ENCODE results near the gene ORM1. TPM values are rescaled to one million over a fixed set of nuclear protein-coding genes. Genes with fewer than 3 reads are reported as not detected.

ORM1 gene
- total RNA-seq, 1 experiment from 2014 or later, result 4.4 TPM

- Histone ChIP-seq H3T11ph (ENCODE audit: low read length) (no peak overlapping the region), H3K14ac (ENCODE audit: insufficient read depth, low read length) (no peak overlapping the region), H3K9me3 (ENCODE audit: control insufficient read depth, low read depth, low read length) (no peaks in the 10 kb centered on the region), H3K18ac (ENCODE audit: insufficient read length, low read depth, low read length) (no peak overlapping the region), H2BK5ac (ENCODE audit: insufficient read length, low read length) (no peak overlapping the region), H3K9ac (ENCODE audit: extremely low read depth, insufficient read length, low read length) (no peak overlapping the region), H4K8ac (replicated peaks; ENCODE audit: insufficient read length, low read depth, low read length) (no peak overlapping the region), H2BK20ac (ENCODE audit: low read depth, low read length, poor library complexity, severe bottlenecking) (no peak overlapping the region), H2AFZ (ENCODE audit: low read length) (no peak overlapping the region), H3K79me1 (ENCODE audit: insufficient read depth, low read depth, low read length, poor library complexity, severe bottlenecking) (no peaks in the 10 kb centered on the region), H4K91ac (ENCODE audit: insufficient read length, low read depth, low read length) (no peak overlapping the region), H3K79me2 (ENCODE audit: insufficient read depth, low read length) (no peaks in the 10 kb centered on the region), H2BK120ac (ENCODE audit: low read depth, low read length, poor library complexity, severe bottlenecking) (no peak overlapping the region), H3K56ac (ENCODE audit: insufficient read length, low read depth, low read length) (no peak overlapping the region), H2BK12ac (ENCODE audit: insufficient read length, low read depth, low read length) (no peak overlapping the region), H3K27me3 (ENCODE audit: insufficient read depth, low read length) (no peaks in the 10 kb centered on the region), H3K4ac (ENCODE audit: low read depth, low read length) (no peak overlapping the region), H3K4me2 (ENCODE audit: insufficient read depth, insufficient read length, low read length) (no peak overlapping the region), H4K5ac (ENCODE audit: insufficient read length, low read depth, low read length) (no peak overlapping the region), H3K23me2 (ENCODE audit: insufficient read length, low read depth, low read length, poor library complexity, severe bottlenecking) (no peaks in the 10 kb centered on the region), H3K27ac (ENCODE audit: insufficient read length, low read depth, low read length) (no peak overlapping the region), H2AK5ac (ENCODE audit: insufficient read length, low read length) (no peak overlapping the region), H3K4me1 (ENCODE audit: insufficient read depth, low read length) (no peaks in the 10 kb centered on the region), H2BK15ac (ENCODE audit: low read depth, low read length) (no peak overlapping the region), H3K23ac (ENCODE audit: insufficient read length, low read depth, low read length) (no peak overlapping the region), H4K20me1 (ENCODE audit: control insufficient read depth, insufficient read depth, insufficient read length) (no peaks in the 10 kb centered on the region)
- Mint-ChIP-seq H3K4me1 (0 out of 4 replicates have a peak, but pooled peaks cover 0 to 2% of the 10 kb centered on the region in 2 experiments), H3K27me3 (ENCODE audit: low read depth) (peaks cover 2% of the 10 kb centered on the region), H3K36me3 (ENCODE audit: insufficient read depth in 1 of 3, low read depth in 3 of 3) (peaks cover 32 to 48% (median 43%) of the 10 kb centered on the region in 3 experiments), H3K9me3 (no peaks in the 10 kb centered on the region; a peak in 1 of 5 replicates), H3K4me3 (no peak overlapping the region), H3K27ac (no peak overlapping the region; a peak in 1 of 7 replicates)
- TF ChIP-seq CTCF (conservative IDR thresholded peaks at IDR 0.05), result no peak
- DNase-seq, result no peak
- no CpG with 5 or more reads among the region's 10 CpGs for WGBS (ENCODE audit: extremely low coverage, insufficient read length, low lambda C conversion rate)
These were observed 13.3 kb downstream of the ORM1 start for GRCh38 chr9:114336157-114336556.
